ENCODE results near the gene TECPR2. TPM values are rescaled to one million over a fixed set of nuclear protein-coding genes. Genes with fewer than 3 reads are reported as not detected.

Gene TECPR2
- total RNA-seq, 3 donors from 2014 or later (not counting 1 experiment from before 2014, with no cell fraction given): 10.8 to 18.6 (median 15.3) TPM

DNA sequence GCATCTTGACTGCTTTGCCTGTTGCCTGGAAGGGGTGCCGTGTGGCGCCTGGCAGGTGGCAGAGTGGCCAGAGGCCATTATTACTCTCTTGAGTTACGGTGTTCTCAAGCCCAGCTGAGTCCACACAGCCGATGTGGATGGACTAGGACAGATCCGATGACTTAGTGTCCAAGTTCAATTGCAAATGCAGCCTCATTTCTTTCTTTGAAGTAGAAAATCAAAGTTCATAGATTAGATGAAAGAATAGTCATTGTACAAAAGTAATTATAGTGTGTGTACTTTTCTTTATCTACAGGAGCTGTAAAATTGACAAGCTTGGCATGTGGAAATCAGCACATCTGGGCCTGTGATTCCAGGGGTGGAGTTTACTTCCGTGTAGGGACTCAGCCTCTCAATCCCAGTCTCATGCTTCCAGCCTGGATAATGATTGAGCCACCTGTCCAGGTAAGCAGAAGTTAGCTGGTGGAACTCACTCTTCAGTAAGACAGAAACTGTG is 102.2 kb downstream of the TECPR2 start:
- Mint-ChIP-seq H3K36me3 (peaks cover 14% of the 10 kb centered on the region), H3K9me3 (no peaks in the 10 kb centered on the region)
- over 99% methylated on average over 6 of the region's 6 CpGs for WGBS (ENCODE audit: insufficient coverage)

DNA sequence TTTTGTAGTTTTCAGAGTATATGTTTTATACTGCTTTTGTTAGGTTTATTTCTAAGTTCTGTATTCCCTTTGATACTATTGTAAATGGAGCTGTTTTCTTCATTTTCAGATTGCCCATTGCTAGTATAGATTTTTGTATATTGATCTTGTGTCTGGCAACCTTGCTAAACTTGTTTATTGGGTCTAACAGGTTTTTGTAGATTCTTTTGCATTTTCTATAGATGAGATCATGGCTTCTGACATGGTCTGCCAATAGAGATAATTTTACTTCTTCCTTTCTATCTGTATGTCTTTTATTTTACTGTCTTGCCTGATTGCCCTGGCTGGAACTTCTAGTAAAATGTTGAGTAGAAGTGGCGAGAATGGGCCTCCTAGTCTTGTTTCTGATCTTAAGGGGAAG is 106.5 kb downstream of the TECPR2 start:
- no peaks in the 10 kb centered on the region for H3K27me3 ChIP-seq (ENCODE audit: control insufficient read depth, insufficient read depth, low read length)
- TF ChIP-seq, protein P1, sequence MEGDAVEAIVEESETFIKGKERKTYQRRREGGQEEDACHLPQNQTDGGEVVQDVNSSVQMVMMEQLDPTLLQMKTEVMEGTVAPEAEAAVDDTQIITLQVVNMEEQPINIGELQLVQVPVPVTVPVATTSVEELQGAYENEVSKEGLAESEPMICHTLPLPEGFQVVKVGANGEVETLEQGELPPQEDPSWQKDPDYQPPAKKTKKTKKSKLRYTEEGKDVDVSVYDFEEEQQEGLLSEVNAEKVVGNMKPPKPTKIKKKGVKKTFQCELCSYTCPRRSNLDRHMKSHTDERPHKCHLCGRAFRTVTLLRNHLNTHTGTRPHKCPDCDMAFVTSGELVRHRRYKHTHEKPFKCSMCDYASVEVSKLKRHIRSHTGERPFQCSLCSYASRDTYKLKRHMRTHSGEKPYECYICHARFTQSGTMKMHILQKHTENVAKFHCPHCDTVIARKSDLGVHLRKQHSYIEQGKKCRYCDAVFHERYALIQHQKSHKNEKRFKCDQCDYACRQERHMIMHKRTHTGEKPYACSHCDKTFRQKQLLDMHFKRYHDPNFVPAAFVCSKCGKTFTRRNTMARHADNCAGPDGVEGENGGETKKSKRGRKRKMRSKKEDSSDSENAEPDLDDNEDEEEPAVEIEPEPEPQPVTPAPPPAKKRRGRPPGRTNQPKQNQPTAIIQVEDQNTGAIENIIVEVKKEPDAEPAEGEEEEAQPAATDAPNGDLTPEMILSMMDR (IDR thresholded peaks at IDR 0.05): no peak
- H3K4me3 Mint-ChIP-seq: no peak overlapping the region
- 100% methylated on average over 1 of the region's 1 CpG for WGBS (ENCODE audit: insufficient coverage)
- no peak overlapping the region for H3K4me3 ChIP-seq (ENCODE audit: low read length)
- H3K27ac Mint-ChIP-seq: no peak overlapping the region
- H3K4me1 Mint-ChIP-seq: peaks cover 0 to 4% of the 10 kb centered on the region in 2 donors
- H3K9me3 ChIP-seq (ENCODE audit: control insufficient read depth, insufficient read depth, low read length): no peaks in the 10 kb centered on the region
- H3K36me3 Mint-ChIP-seq: peaks cover 6% of the 10 kb centered on the region
- ATAC-seq (no peak), DNase-seq (no peak)
- H3K27ac ChIP-seq (ENCODE audit: low read length): no peak overlapping the region
- no peaks in the 10 kb centered on the region for H3K4me1 ChIP-seq (ENCODE audit: control insufficient read depth, insufficient read depth, low read length)
- intact Hi-C loops (cut with micrococcal nuclease): no loop called here
- H3K27me3 Mint-ChIP-seq (ENCODE audit: low read depth in 2 of 2): no peaks in the 10 kb centered on the region
- peaks cover 2% of the 10 kb centered on the region for H3K36me3 ChIP-seq (ENCODE audit: control insufficient read depth, insufficient read depth, low read length)
- H3K9me3 Mint-ChIP-seq: no peaks in the 10 kb centered on the region

More for the DNA sequence above, 102.2 kb downstream of the TECPR2 start:
- Mint-ChIP-seq H3K27ac (no peak overlapping the region), H3K4me3 (no peak overlapping the region), H3K4me1 (peaks cover 9 to 11% of the 10 kb centered on the region in 2 donors), H3K27me3 (ENCODE audit: low read depth in 2 of 2) (no peaks in the 10 kb centered on the region)
- Histone ChIP-seq H3K4me1 (ENCODE audit: control insufficient read depth, insufficient read depth, low read length) (no peaks in the 10 kb centered on the region), H3K36me3 (ENCODE audit: control insufficient read depth, insufficient read depth, low read length) (no peaks in the 10 kb centered on the region), H3K27me3 (ENCODE audit: control insufficient read depth, insufficient read depth, low read length) (no peaks in the 10 kb centered on the region), H3K4me3 (ENCODE audit: low read length) (no peak overlapping the region), H3K9me3 (ENCODE audit: control insufficient read depth, insufficient read depth, low read length) (no peaks in the 10 kb centered on the region), H3K27ac (ENCODE audit: low read length) (no peak overlapping the region)
- ATAC-seq: no peak
- intact Hi-C loops (cut with micrococcal nuclease): no loop called here
- TF ChIP-seq, protein P1 (IDR thresholded peaks at IDR 0.05): no peak
- DNase-seq: no peak

DNA sequence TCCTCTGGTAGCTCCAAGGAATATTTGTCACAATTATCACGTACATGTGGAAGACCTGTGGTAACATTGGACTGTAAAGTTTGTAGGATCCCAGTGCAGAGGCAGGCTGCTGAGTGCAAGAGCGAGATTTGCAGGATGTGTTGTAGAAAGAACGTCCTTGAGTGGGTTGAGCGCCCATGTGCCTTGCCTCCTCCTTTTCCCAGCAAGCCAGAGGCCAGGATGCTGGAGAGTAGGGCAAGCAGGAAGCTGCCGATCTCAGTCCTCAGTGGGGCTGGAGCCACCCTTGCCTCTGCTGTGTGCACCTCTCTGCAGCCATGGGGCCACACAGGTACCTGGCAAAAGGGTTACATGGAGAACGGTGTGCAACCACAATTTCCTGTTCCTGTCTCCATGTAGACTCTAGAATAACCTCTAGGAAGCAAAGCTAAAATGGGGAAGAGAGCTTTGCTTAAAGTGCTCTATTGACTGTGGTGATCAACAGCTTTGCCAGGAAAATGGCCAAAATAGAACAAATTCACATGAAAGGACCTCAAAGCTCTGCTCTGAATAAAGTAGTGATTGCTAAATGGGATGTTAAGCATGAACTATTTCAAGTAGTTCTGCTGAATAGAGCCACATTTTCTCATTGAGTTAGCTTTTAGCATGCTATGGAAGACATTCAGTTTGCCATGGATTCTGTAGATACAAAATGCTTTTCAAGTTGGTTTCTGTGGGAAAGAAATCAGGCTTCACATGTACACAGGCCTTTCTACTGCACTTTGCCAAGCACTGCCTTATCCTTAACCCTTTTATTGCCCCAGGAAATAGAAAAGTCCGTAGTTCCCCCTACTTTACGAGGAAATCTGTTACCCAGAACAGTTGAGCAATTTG is 109.4 kb downstream of the TECPR2 start:
- Mint-ChIP-seq H3K27ac (no peak overlapping the region), H3K9me3 (no peaks in the 10 kb centered on the region), H3K4me3 (no peak overlapping the region), H3K27me3 (ENCODE audit: low read depth in 2 of 2) (no peaks in the 10 kb centered on the region), H3K4me1 (no peaks in the 10 kb centered on the region), H3K36me3 (no peaks in the 10 kb centered on the region)
- Histone ChIP-seq H3K9me3 (ENCODE audit: control insufficient read depth, insufficient read depth, low read length) (no peaks in the 10 kb centered on the region), H3K4me1 (ENCODE audit: control insufficient read depth, insufficient read depth, low read length) (no peaks in the 10 kb centered on the region), H3K4me3 (ENCODE audit: low read length) (no peak overlapping the region), H3K27ac (ENCODE audit: low read length) (no peak overlapping the region), H3K36me3 (ENCODE audit: control insufficient read depth, insufficient read depth, low read length) (peaks cover 2% of the 10 kb centered on the region), H3K27me3 (ENCODE audit: control insufficient read depth, insufficient read depth, low read length) (no peaks in the 10 kb centered on the region)
- intact Hi-C loops (cut with micrococcal nuclease): no loop called here
- TF ChIP-seq, protein P1 (IDR thresholded peaks at IDR 0.05): no peak
- no peak for DNase-seq
- 80% methylated on average over 8 of the region's 8 CpGs for WGBS (ENCODE audit: insufficient coverage)
- no peak for ATAC-seq

All from natural killer cell (primary cell).